ENCODE data around the gene DIPK2B. TPM values are rescaled to one million over a fixed set of nuclear protein-coding genes. Genes with fewer than 3 reads are reported as not detected.
A peak's percentile ranks its signal among the peaks of the same experiment; 100 is the strongest.

The DIPK2B gene
- total RNA-seq, 1 experiment from 2014 or later, result not detected

GRCh38 chrX:45186643-45187026 is 14.0 kb downstream of the DIPK2B start:
- ChIA-PET CTCF (interaction anchor here (0.6 to 2.3 kb wide), 22 partner anchors 9 to 1331 kb away, joined by 3 to 13 read pairs (median 4); no protein-coding TSS in a partner anchor), POLR2A (interaction anchor here (0.7 to 1.0 kb wide), 3 partner anchors 294 to 1228 kb away, joined by 3 read pairs; no protein-coding TSS in a partner anchor)
- no peak for DNase-seq (ENCODE audit: unreplicated experiment)
- intact Hi-C loops (cut with micrococcal nuclease), result loop anchor here (1.0 to 5.0 kb wide), 3 partner anchors 114 to 1228 kb away; no protein-coding TSS in a partner anchor
- Mint-ChIP-seq H3K9me3 (ENCODE audit: unreplicated experiment) (no peaks in the 10 kb centered on the region), H3K27ac (ENCODE audit: low read depth, unreplicated experiment) (no peak overlapping the region), H3K27me3 (ENCODE audit: insufficient read depth, unreplicated experiment) (peaks cover 65% of the 10 kb centered on the region), H3K4me1 (ENCODE audit: insufficient read depth, unreplicated experiment) (peaks cover 6% of the 10 kb centered on the region), H3K4me3 (ENCODE audit: unreplicated experiment) (peak overlapping the region; percentile 72), H3K36me3 (ENCODE audit: insufficient read depth, unreplicated experiment) (no peaks in the 10 kb centered on the region)
- TF ChIP-seq, protein P1, sequence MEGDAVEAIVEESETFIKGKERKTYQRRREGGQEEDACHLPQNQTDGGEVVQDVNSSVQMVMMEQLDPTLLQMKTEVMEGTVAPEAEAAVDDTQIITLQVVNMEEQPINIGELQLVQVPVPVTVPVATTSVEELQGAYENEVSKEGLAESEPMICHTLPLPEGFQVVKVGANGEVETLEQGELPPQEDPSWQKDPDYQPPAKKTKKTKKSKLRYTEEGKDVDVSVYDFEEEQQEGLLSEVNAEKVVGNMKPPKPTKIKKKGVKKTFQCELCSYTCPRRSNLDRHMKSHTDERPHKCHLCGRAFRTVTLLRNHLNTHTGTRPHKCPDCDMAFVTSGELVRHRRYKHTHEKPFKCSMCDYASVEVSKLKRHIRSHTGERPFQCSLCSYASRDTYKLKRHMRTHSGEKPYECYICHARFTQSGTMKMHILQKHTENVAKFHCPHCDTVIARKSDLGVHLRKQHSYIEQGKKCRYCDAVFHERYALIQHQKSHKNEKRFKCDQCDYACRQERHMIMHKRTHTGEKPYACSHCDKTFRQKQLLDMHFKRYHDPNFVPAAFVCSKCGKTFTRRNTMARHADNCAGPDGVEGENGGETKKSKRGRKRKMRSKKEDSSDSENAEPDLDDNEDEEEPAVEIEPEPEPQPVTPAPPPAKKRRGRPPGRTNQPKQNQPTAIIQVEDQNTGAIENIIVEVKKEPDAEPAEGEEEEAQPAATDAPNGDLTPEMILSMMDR (IDR thresholded peaks at IDR 0.05; ENCODE audit: unreplicated experiment), result no peak
- BruUV-seq (replicated peaks), result no TSS peak

DNA sequence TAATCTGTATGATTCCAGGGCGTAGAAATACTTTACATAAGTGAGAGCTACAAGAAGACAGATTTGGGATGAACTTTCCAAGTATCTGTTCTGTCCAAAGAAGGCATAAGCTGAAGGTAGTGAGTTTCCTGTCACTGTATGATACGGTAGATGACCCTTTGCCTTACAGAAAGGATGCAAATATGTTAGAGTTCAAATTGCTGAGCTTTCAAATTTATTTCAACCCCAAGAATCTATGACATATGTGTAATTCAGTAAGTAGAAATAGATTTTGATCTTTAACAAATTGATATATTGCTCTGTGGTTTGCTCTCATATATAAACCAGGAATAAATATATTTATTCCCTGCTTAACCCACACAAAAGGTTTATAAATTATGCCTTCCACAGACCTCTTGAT is 16.5 kb downstream of the DIPK2B start:
- peaks cover 41% of the 10 kb centered on the region for H3K27me3 Mint-ChIP-seq (ENCODE audit: insufficient read depth, unreplicated experiment)

GRCh38 chrX:45172890-45173289 is 27.8 kb downstream of the DIPK2B start:
- Mint-ChIP-seq H3K36me3 (ENCODE audit: insufficient read depth, unreplicated experiment) (no peaks in the 10 kb centered on the region), H3K4me1 (ENCODE audit: insufficient read depth, unreplicated experiment) (peaks cover 7% of the 10 kb centered on the region), H3K27ac (ENCODE audit: low read depth, unreplicated experiment) (no peak overlapping the region), H3K9me3 (ENCODE audit: unreplicated experiment) (no peaks in the 10 kb centered on the region), H3K27me3 (ENCODE audit: insufficient read depth, unreplicated experiment) (peaks cover 51% of the 10 kb centered on the region), H3K4me3 (ENCODE audit: unreplicated experiment) (no peak overlapping the region)
- BruUV-seq (replicated peaks), result no TSS peak
- intact Hi-C loops (cut with micrococcal nuclease), result no loop called here
- POLR2A ChIA-PET, result no interaction called here
- peak; percentile 82 for DNase-seq (ENCODE audit: unreplicated experiment)
- TF ChIP-seq, protein P1 (IDR thresholded peaks at IDR 0.05; ENCODE audit: unreplicated experiment), result no peak
- CTCF ChIA-PET, result interaction anchor here (0.7 to 2.3 kb wide), 5 partner anchors 9 to 1235 kb away, joined by 3 to 13 read pairs (median 3); no protein-coding TSS in a partner anchor

More for the DNA sequence above, 16.5 kb downstream of the DIPK2B start:
- CTCF ChIA-PET, result interaction anchor here (0.5 kb wide), 1 partner anchor 126 kb away, joined by 3 read pairs; no protein-coding TSS in a partner anchor
- TF ChIP-seq, protein P1 (IDR thresholded peaks at IDR 0.05; ENCODE audit: unreplicated experiment), result no peak
- H3K4me1 Mint-ChIP-seq (ENCODE audit: insufficient read depth, unreplicated experiment), result peaks cover 6% of the 10 kb centered on the region
- no peaks in the 10 kb centered on the region for H3K36me3 Mint-ChIP-seq (ENCODE audit: insufficient read depth, unreplicated experiment)
- H3K9me3 Mint-ChIP-seq (ENCODE audit: unreplicated experiment), result peaks cover 5% of the 10 kb centered on the region
- no peak for DNase-seq (ENCODE audit: unreplicated experiment)
- H3K4me3 Mint-ChIP-seq (ENCODE audit: unreplicated experiment), result no peak overlapping the region
- POLR2A ChIA-PET, result interaction anchor here (0.6 kb wide), 1 partner anchor 30 kb away, joined by 3 read pairs; no protein-coding TSS in a partner anchor
- intact Hi-C loops (cut with micrococcal nuclease), result no loop called here
- H3K27ac Mint-ChIP-seq (ENCODE audit: low read depth, unreplicated experiment), result no peak overlapping the region
- no TSS peak for BruUV-seq (replicated peaks)

GRCh38 chrX:45166781-45167180 is 33.9 kb downstream of the DIPK2B start:
- Mint-ChIP-seq H3K36me3 (ENCODE audit: insufficient read depth, unreplicated experiment) (no peaks in the 10 kb centered on the region), H3K4me1 (ENCODE audit: insufficient read depth, unreplicated experiment) (no peaks in the 10 kb centered on the region), H3K9me3 (ENCODE audit: unreplicated experiment) (no peaks in the 10 kb centered on the region), H3K27ac (ENCODE audit: low read depth, unreplicated experiment) (no peak overlapping the region), H3K4me3 (ENCODE audit: unreplicated experiment) (no peak overlapping the region), H3K27me3 (ENCODE audit: insufficient read depth, unreplicated experiment) (peaks cover 88% of the 10 kb centered on the region)
- POLR2A ChIA-PET, result no interaction called here
- CTCF ChIA-PET, result interaction anchor here (1.2 kb wide), 1 partner anchor 20 kb away, joined by 4 read pairs; no protein-coding TSS in a partner anchor
- no peak for DNase-seq (ENCODE audit: unreplicated experiment)
- TF ChIP-seq, protein P1 (IDR thresholded peaks at IDR 0.05; ENCODE audit: unreplicated experiment), result no peak
- BruUV-seq (replicated peaks), result no TSS peak
- intact Hi-C loops (cut with micrococcal nuclease), result no loop called here

Data from MCF 10A (cell line).